Skeletal muscle cell (primary cell): ENCODE data around the gene LY6G6D.

Experiments used
- DNase-seq: peaks from one replicate; pipeline ENCODE4 v3.0.0-alpha.2; 2010; ENCODE audit warnings: low read depth
- H3K4me3 ChIP-seq: 2 replicates; pipeline ENCODE4 v1.5.1; 2011; ENCODE audit warnings: low read depth, mild to moderate bottlenecking, control low read depth, low read length, moderate library complexity

LY6G6D gene

DNA sequence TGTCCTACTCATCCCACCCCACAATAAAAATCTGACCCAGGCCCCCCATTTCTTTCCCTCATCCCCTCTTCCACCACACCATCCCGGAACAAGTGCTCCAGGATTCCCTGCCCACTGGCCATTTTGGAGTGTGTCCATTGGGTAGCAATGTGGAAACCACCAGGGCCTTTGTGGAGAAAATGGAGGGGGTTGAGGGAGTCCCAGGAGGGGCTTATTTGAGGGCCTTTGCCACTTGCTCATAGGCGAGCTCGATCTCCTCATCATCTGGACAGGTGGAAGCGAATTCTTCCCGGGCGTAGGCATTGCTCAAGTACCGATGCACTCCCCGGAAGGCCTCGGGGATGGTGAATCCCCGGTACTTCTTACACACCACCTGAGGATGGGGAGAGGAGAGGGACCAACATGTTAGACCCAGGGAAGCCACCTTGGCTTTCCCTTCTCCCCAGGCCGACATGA, 15.5 kb downstream of the LY6G6D start:
- H3K4me3 ChIP-seq: peak overlapping the region; percentile 90
- DNase-seq: no peak

DNA sequence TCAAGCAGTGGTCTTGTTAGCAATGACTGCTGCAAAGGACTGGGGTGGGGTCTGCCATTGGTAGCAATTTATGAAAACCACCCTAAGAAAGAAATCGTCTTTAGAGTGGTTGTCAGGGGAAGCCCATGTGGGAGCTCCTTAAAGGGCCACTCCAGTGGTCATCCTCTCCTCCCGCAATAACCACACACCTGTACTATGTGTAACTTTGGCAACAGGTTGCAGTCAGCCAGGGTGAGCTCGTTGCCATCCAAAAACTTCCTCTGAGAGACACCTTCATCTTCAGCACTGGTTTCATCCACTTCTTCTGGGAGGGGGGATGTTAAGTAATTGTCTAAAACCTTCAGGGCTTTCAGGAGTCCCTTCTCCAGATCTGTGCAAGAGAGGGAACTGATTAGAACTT, 16.9 kb downstream of the LY6G6D start:
- H3K4me3 ChIP-seq: no peak overlapping the region
- DNase-seq: no peak

DNA sequence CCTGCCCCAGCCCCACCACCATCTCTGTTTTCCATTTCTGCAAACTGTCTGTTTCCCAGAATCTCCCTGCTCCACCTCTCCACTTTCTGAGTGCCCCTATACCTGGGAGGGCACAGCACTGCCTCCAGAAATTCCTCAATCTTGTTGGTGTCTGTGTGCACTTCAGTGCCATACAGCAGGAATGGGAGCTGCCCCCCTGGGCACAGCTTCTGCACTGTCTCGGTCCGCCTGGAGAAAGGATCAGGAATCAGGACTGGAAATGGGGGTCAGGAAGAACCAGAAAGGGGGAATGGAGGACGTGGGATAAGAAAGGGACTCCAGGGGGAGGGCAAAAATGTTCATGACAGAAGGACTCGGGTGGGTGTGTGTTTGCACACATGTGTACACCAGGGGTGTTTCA, 18.6 kb downstream of the LY6G6D start:
- no peak for DNase-seq
- peak overlapping the region; percentile 99 for H3K4me3 ChIP-seq

DNA sequence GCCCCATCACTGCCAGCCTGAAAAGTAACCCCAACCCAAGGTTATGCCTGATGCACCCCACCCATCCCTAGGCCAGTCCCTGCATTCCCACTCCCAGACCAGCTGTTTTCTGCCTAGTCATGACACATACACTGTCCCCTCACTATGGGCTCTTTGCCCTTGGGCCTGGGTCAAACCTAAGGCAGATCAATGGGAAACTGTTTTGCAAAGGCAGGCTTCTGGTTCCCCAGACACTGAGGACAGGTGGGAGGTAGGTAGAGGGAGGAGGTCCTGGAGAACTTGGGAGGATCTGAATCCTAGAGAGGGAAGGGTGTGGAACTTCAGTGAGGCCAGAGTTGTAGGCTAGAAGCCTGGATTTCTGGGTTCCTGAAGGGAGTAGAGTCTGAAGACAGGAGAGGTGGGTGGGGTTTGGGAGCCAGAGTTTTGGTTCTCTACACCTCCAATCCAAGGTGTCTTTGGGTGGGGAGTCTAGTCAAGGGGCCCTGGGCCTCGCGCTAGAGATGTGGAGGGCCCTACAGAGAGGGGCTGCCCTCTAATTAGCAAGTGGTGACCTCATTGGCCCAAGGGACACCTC, 19.2 kb downstream of the LY6G6D start:
- no peak for DNase-seq
- H3K4me3 ChIP-seq: peak overlapping the region; percentile 99

DNA sequence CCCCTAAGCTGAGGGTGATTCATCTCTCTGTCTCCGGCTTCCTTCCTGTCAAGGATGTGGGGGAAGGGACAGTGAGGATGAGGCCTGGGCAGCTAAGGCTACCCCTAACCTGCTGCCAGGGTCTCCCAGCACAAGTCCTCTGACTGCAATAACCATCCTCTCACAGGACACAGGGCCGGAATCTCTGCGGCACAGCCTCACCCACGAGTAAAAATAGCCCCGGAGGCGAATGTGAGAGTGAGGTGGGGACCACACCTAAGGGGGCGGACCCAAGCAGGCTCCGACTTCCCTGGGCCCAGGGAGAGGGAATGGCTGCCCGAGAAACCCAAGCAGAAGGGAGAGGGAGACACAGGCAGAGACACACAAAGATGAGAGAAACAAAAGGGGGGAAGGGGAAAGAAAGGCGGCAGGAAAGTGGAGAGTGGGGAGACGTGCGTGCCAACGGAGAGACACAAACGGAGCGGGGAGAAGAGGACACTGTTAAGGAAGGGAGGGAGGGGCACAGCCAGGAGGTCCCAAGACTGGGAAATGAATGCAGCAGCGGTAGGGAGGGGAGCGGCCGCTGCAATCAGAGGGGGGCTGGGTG, 19.8 kb downstream of the LY6G6D start:
- H3K4me3 ChIP-seq: peak overlapping the region; percentile 99
- DNase-seq: peak; percentile 29

DNA sequence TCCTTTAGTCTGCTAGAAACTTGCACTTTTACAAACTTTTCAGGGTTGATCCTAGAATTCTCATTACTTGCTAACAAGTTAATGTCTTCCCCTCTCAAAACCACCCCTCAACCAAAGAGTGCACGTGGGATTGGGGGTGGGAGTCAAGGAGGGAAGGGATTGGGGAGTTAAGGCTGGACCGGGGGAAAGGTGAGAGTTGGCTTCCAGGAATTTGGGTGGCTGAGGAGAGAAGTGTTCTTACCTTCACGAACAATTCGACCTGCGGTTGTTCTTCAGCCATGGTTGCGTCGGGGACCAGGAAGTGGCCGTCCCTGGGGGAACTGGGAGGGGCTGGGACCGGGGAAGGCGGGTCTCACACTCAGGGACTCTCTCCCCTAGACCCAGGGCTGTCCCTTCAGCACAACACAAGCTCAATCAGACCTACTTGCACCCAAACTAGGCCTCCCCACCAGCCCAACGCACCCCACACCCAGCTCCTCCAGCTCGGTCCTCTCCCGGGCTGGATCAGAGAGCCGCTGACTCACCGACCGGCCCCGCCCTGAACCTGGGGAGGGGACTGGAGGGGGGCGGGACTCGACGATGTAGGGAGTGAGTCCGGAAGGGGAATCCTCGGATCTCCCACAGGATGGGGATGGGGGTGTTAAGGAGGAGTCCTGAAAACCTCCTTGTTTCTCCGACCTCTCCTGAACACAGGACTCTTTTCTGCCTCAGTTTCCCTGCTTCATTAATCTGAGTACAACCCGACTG, 21.0 kb downstream of the LY6G6D start, which contains the start of gene CLIC1:
Gene CLIC1 (minus strand): TSS at position 510 of the 747 bp plus-strand sequence. CDS start 230 bp downstream, at position 280.
- H3K4me3 ChIP-seq: peak within 1 kb of the TSS; percentile 99
- DNase-seq: peak; percentile 30

DNA sequence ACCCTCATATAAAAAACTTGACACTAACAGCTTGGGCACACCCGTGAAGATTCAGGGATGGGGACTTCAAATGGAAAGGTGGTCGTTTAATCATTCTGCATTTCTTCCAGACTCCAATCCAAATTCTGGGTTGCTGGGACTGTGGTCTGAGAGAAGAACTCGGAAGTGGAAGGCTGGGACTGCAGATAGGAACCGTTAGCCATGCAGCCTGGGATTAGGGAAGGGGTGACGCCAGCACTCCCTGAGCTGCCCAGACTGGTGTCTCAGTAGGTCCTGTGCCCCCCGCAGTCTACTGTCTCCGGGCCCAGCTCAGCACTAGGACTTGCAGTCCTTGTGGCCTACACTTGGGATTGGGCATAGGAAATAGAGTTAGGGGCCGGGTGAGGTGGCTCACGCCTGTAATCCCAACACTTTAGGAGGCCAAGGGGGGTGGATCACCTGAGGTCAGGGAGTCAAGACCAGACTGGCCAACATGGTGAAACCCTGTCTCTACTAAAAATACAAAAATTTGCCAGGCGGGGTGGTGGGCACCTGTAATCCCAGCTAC, 21.7 kb downstream of the LY6G6D start:
- H3K4me3 ChIP-seq: peak overlapping the region; percentile 99
- no peak for DNase-seq

DNA sequence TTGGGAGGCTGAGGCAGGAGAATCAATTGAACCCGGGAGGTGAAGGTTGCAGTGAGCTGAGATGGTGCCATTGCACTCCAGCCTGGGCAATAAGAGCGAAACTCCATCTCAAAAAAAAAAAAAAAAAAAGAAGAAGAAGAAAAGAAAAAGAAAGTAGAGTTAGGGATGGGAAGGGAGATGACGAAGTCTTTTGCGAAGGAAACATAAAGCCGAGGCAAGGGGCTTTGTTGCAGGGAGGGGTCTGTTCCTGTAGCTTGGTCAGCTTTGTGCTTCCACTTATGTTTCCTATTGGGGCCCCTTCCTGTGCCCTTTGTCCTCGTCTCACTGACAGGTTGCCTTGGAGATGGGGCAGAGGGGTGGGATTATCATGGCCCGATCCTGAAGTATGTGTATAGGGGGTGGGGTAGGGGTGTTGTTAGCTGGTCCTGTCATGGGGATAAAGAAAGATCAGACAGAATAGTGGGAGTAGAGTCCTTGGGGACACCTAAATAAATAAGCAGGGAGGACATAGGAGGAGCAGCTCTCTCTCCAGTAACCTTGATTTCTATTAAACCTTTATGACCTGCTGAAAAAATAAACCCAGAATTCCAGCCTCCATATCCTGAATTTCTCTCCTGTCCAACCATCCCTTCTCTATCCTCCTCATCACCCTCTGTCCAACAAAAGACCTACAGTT, 22.3 kb downstream of the LY6G6D start:
- DNase-seq: no peak

DNA sequence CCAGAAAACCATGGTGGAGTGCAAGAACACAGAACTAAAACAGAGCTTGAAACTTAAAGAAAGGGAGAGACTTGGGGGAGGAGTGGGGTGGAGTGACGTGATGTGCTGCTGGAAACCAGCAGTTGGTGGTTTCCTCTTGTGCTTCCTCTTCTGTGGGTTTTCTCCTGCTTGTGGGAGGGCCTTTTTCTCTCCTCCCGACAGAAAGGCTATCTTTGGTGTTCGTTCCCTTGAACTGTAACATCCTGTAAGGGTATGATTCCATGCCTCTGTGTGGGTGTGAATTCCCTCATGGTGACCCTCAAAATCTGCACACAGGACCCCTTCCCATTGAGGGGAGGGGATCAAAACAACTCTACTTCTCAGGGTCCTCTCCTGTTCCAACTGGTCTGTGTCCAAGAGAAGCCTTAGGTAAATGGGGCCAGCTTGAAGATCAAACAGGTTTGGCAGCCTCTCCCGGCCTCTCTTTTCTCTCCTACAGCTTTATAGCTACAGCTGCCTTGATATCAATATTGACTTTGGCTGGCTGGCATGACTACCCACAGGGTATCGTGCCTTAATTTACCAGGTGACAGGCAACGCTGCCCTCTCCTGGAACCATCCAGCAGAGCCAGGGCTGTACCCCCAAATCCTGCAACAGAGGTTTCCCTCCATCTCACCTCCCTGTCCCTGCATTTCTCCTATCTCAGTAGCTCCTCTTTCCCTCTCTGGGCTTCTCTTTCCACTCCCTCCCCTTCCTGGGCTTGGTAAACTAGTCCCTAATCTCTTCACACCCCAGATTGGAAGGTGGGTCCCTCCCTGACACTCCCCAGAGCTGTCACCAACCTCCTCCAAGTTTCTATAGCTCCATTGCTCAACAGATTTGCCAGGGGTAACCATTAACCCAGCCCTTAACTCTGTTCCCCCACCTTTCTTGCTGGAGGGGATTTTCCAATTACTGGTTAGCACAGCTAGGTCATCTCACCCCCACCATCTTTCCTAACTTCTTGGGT, 23.1 kb downstream of the LY6G6D start:
- DNase-seq: peak; percentile 62
- H3K4me3 ChIP-seq: peak overlapping the region; percentile 26

More for the DNA sequence above, 22.3 kb downstream of the LY6G6D start:
- peak overlapping the region; percentile 26 for H3K4me3 ChIP-seq

DNA sequence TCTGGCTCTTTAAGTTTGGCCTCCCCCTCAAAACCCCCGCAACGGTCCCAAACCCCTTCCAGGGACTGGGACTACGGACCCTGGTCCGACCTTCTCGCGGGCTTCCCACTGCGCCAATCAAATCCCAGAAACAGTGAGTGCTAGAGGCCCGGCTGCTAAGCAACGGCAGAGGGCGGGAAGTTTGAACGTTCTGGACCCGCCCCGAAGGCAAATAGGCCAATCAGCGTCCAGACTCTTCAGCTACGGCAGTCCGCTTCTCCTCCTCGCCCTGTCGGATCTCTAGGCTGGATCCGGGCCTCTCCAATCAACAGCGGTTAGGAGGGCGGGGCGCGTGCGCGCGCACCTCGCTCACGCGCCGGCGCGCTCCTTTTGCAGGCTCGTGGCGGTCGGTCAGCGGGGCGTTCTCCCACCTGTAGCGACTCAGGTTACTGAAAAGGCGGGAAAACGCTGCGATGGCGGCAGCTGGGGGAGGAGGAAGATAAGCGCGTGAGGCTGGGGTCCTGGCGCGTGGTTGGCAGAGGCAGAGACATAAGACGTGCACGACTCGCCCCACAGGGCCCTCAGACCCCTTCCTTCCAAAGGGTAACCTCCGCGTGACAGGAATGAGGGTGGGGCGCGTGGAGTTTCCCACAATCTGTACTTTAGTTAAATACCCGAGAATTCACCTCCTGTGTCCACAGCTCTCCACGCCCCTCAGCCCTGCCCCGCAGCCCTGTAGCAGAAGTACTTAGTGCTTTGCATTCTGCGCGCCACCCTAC, 24.7 kb downstream of the LY6G6D start, which contains the start of gene MSH5:
Gene MSH5 (plus strand): TSS at position 367 of the 758 bp plus-strand sequence. CDS start 462 bp downstream, outside the sequence.
- H3K4me3 ChIP-seq: peak within 1 kb of the TSS; percentile 87
- peak; percentile 97 for DNase-seq

DNA sequence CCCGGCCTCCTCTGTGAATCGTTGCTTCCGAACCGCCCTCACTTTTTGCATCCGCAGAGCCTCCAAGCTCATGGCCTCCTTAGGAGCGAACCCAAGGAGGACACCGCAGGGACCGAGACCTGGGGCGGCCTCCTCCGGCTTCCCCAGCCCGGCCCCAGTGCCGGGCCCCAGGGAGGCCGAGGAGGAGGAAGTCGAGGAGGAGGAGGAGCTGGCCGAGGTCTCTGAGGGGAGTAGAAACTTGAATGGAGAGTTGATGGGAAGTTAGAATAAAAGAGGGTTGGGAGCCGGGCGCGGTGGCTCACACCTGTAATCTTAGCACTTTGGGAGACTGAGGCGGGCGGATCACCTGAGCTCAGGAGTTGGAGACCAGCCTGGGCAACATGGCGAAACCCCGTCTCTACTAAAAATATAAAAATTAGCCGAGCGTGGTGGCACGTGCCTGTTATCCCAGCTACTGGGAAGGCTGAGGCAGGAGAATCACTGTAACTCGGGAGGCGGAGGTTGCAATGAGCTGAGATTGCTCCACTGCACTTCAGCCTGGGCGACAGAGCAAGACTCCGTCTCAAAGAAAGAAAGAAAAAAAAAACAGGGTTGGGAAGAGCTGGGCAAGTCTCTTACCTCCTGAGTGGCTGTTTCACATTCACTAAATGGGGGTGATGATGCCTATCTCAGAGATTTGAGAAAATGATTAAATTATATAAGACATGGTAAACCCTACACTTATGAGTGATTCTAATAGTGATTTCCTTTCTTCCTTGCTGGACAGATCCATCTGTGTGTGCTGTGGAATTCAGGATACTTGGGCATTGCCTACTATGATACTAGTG, 25.5 kb downstream of the LY6G6D start:
- DNase-seq: no peak
- peak overlapping the region; percentile 87 for H3K4me3 ChIP-seq

DNA sequence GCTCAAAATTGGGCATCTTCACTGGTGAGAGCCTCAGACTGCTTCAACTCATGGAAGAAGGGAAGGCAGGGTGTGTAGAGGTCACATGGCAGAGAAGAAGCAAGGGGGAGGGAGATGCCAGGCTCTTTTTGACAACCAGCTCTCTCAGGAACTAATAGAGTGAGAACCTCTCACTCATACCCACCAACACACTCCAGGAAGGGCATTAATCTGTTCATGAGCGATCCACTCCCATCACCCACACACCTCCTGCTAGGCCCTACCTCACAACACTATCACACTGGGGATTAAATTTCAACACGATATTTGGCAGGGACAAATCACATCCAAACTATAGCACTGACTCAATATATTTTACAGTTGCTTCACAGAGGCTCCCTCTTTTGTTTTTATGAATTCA, 26.7 kb downstream of the LY6G6D start:
- DNase-seq: no peak
- no peak overlapping the region for H3K4me3 ChIP-seq

DNA sequence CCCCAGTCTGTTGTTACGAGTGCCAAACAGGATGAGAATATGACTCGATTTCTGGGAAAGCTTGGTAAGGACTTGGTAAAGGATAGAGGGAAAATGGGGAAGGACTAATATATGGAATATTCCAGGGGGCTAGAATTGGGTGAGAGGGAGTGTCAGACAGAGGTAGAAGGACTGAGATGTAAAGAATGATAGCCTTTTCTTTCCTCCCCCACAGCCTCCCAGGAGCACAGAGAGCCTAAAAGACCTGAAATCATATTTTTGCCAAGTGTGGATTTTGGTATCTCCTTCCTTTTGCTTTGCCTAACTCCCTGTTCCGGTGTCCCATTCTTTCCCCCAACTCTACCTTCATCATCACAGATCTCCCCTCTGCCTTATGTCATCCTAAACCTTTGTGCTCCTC, 27.7 kb downstream of the LY6G6D start:
- H3K4me3 ChIP-seq: no peak overlapping the region
- no peak for DNase-seq

DNA sequence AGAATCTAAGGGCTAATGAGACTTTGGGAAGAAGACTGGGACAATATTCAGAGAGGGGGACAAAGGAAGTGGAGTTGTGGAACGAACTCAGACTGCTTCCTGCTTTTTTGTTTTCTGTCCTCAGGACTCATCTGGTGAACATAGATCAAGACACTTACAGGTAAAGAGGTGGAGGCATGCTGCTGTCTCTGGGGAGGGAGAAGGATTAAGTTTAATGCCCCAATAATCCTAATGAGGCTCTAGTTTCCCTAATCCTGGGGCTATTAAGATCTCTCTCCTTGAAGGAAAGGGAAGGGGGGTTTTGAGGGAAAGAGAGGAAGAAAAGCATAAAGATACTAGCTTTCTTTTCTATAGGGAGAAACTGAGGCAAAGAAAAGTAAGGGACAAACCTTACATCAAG, 29.3 kb downstream of the LY6G6D start:
- no peak overlapping the region for H3K4me3 ChIP-seq
- DNase-seq: no peak

DNA sequence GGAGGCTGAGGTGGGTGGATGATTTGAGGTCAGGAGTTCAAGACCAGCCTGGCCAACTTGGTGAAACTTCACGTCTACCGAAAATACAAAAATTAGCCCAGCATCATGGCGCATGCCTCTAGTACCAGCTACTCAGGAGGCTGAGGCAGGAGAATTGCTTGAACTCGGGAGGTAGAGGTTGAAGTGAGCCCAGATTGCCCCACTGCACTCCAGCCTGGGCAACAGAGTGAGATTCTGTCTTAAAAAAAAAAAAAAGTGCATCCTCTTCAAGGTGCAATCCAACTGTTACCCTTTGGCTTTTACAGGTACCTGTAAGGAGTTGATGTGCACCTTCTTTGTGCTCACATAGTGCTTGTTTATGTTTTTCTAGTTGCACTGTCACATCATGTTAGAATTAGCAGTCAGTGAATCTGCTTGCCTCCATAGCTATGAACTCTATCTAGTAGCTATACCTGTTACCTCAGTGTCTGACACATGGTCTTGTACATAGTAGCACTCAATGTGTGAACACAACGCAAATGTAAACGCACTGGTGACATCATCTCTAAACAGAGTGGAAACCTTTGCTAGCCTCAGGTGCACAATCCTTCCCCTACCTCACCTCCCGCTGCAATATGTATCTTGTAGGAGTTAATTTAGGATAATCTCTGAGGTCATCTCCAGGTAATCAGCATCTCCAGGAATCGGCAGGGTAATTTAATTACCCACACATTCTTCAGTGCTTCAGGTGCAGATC, 34.3 kb downstream of the LY6G6D start:
- H3K4me3 ChIP-seq: no peak overlapping the region

DNA sequence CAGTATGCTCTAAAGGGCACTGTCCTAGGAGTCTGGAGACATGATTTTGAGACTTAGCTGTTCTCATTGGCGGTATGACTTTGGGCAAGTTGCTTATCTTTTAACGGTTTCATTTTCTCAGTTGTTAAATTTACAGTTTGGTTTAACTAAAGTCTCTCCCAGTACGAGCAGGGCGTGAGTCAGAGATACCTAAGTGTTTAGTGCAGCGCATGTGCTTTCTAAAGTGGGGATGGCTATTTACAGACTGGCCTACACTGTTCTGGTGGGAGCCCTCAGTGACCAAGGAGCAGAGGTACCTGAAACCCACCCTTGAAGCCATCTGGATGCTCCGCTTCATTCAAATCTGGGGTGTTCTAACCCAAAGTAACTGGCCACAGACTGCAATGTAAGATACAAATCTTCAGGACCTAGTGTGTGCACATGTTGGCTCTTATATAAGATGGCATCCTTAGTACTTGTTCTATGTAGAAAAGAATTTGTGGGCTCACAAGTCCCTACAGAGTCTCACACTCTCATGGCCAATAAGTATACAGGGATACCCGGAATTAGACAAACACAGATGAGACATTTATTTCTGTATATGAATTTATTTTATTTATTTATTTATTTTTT, 35.4 kb downstream of the LY6G6D start:
- no peak overlapping the region for H3K4me3 ChIP-seq
- no peak for DNase-seq

More for the DNA sequence above, 34.3 kb downstream of the LY6G6D start:
- DNase-seq: no peak
